HepG2 (cell line): ENCODE results near the gene OSM. TPM values are rescaled to one million over a fixed set of nuclear protein-coding genes. Genes with fewer than 3 reads are reported as not detected.

Experiments
- ARID2 ChIP-seq: sonication (generic); formaldehyde crosslinking; IDR thresholded peaks from 2 replicates; pipeline ENCODE4 v1.8.1; 2022; ENCODE audit warnings: mild to moderate bottlenecking, missing genetic modification reagents, borderline replicate concordance
- ARID5B ChIP-seq: IDR thresholded peaks from 2 replicates; pipeline ENCODE4 v1.4.0; 2020; ENCODE audit warnings: mild to moderate bottlenecking, missing genetic modification reagents
- ELF3 ChIP-seq: IDR thresholded peaks from 2 replicates; pipeline ENCODE4 v1.6.1; 2016; ENCODE audit warnings: missing genetic modification reagents, missing compliant biosample characterization
- ETV5 ChIP-seq: IDR thresholded peaks from 2 replicates; pipeline ENCODE4 v1.6.1; 2018; ENCODE audit warnings: missing biosample characterization, missing genetic modification reagents, inconsistent platforms, borderline replicate concordance
- IRF2 ChIP-seq: IDR thresholded peaks from 2 replicates; pipeline ENCODE4 v1.6.1; 2018; ENCODE audit warnings: missing genetic modification reagents, missing compliant biosample characterization
- KAT8 ChIP-seq: IDR thresholded peaks from 2 replicates; pipeline ENCODE4 v1.6.1; 2016; ENCODE audit warnings: missing genetic modification reagents, missing compliant biosample characterization
- PATZ1 ChIP-seq: sonication (generic); formaldehyde crosslinking; IDR thresholded peaks from 2 replicates; pipeline ENCODE4 v1.4.0; 2020; ENCODE audit warnings: missing genetic modification reagents
- POLR2A ChIP-seq, 2 experiments: IDR thresholded peaks; 2 replicates each; pipeline ENCODE4 v1.6.1; 2011; ENCODE audit warnings: low read depth in 2 of 2, low read length in 2 of 2, mild to moderate bottlenecking in 1 of 2, moderate library complexity in 1 of 2; ENCODE audit not compliant: insufficient read depth in 1 of 2
- POLR2AphosphoS5 ChIP-seq: IDR thresholded peaks from 2 replicates; pipeline ENCODE4 v1.6.1; 2012; ENCODE audit warnings: low read depth, low read length
- PPARG ChIP-seq: conservative IDR thresholded peaks from 2 replicates; pipeline ENCODE4 v1.6.1; 2016; ENCODE audit warnings: missing biosample characterization, missing genetic modification reagents
- RARA ChIP-seq: IDR thresholded peaks from 2 replicates; pipeline ENCODE4 v1.6.1; 2016; ENCODE audit warnings: missing genetic modification reagents, missing compliant biosample characterization
- SAP130 ChIP-seq: IDR thresholded peaks from 2 replicates; pipeline ENCODE4 v1.6.1; 2016; ENCODE audit warnings: low read depth
- SP5 ChIP-seq: IDR thresholded peaks from 2 replicates; pipeline ENCODE4 v1.6.1; 2016; ENCODE audit warnings: low read depth, borderline replicate concordance
- ZNF543 ChIP-seq: sonication (generic); formaldehyde crosslinking; IDR thresholded peaks from 2 replicates; pipeline ENCODE4 v1.4.0; 2020; ENCODE audit warnings: mild to moderate bottlenecking, missing genetic modification reagents
- ZNF574 ChIP-seq: sonication (generic); formaldehyde crosslinking; IDR thresholded peaks from 2 replicates; pipeline ENCODE4 v1.4.0; 2020; ENCODE audit warnings: missing genetic modification reagents
- ZNF737 ChIP-seq: sonication (generic); formaldehyde crosslinking; IDR thresholded peaks from 2 replicates; pipeline ENCODE4 v1.5.0; 2020; ENCODE audit warnings: missing genetic modification reagents, mild to moderate bottlenecking, borderline replicate concordance
- ZNF841 ChIP-seq: sonication (generic); formaldehyde crosslinking; IDR thresholded peaks from 2 replicates; pipeline ENCODE4 v1.8.1; 2023; ENCODE audit warnings: missing genetic modification reagents, borderline replicate concordance
- polyA plus RNA-seq, 8 experiments: library from polyadenylated mRNA; depleted of rRNA in 3 of 8; stranded (reverse) in 7 of 8; unstranded in 1 of 8; fragments of >200 nt; fragmentation: Illumina TruSeq in 4 of 8; extraction: Trizol in 4 of 8; gene quantifications; 2 replicates each; pipeline versions ENCODE4 v1.2.1 to v1.2.3, GENCODE V29; 2011 to 2016; ENCODE audit warnings: low read depth in 4 of 8, missing spikeins in 1 of 8, mixed read lengths in 1 of 8; ENCODE audit not compliant: insufficient read depth in 1 of 8
- total RNA-seq, 5 experiments: library from RNA; depleted of rRNA; stranded (reverse); fragments of >200 nt; fragmentation: Illumina TruSeq; extraction: Trizol; gene quantifications; 2 replicates each; pipeline ENCODE4 v1.2.3, GENCODE V29; 2016; ENCODE audit warnings: low read depth in 1 of 5

The OSM gene
- total and polyA plus RNA-seq, 2 of the 13 experiments (the other 11 are each of a cell fraction or from before 2014, with no cell fraction given), result not detected

- TF ChIP-seq ARID2 (CRISPR knock-in tag), result 0 out of 2 replicates have a peak, but pooled peaks have one; percentile 32
- no peak for TF ChIP-seq ZNF737
- 0 out of 2 replicates have a peak, but pooled peaks have one; percentile 10 for TF ChIP-seq ARID5B (CRISPR knock-in tag)
- TF ChIP-seq KAT8, result 0 out of 2 replicates have a peak, but pooled peaks have one; percentile 23
- TF ChIP-seq ZNF841 (CRISPR knock-in tag), result no peak
- TF ChIP-seq POLR2A (IDR thresholded peaks at IDR 0.05; ENCODE audit: insufficient read depth in 1 of 2, low read depth in 2 of 2, low read length in 2 of 2), result 0 out of 4 replicates have a peak, but pooled peaks of 1 of the 2 experiments have one; percentile 39
- TF ChIP-seq ZNF543, result no peak
- TF ChIP-seq ZNF574, result peak; percentile 23; the same call in 1 of the 2 replicates
- peak; percentile 70 for TF ChIP-seq RARA (CRISPR knock-in tag)
- TF ChIP-seq POLR2AphosphoS5, result 0 out of 2 replicates have a peak, but pooled peaks have one; percentile 23
- TF ChIP-seq IRF2 (CRISPR knock-in tag), result 0 out of 2 replicates have a peak, but pooled peaks have one; percentile 9
- TF ChIP-seq SAP130 (CRISPR knock-in tag), result peak; percentile 57
- TF ChIP-seq SP5, result peak; percentile 72
- TF ChIP-seq PATZ1 (CRISPR knock-in tag), result peak; percentile 84
- peak; percentile 80 for TF ChIP-seq PPARG (CRISPR knock-in tag)
- 0 out of 2 replicates have a peak, but pooled peaks have one; percentile 26 for TF ChIP-seq ELF3
- TF ChIP-seq ETV5, result peak; percentile 41; the same call in 1 of the 2 replicates
Observed at GRCh38 chr22:30245181-30245984, 21.3 kb downstream of the OSM start (continued).
